ENCODE measurements around the gene TNFSF15.

TNFSF15 gene

DNA sequence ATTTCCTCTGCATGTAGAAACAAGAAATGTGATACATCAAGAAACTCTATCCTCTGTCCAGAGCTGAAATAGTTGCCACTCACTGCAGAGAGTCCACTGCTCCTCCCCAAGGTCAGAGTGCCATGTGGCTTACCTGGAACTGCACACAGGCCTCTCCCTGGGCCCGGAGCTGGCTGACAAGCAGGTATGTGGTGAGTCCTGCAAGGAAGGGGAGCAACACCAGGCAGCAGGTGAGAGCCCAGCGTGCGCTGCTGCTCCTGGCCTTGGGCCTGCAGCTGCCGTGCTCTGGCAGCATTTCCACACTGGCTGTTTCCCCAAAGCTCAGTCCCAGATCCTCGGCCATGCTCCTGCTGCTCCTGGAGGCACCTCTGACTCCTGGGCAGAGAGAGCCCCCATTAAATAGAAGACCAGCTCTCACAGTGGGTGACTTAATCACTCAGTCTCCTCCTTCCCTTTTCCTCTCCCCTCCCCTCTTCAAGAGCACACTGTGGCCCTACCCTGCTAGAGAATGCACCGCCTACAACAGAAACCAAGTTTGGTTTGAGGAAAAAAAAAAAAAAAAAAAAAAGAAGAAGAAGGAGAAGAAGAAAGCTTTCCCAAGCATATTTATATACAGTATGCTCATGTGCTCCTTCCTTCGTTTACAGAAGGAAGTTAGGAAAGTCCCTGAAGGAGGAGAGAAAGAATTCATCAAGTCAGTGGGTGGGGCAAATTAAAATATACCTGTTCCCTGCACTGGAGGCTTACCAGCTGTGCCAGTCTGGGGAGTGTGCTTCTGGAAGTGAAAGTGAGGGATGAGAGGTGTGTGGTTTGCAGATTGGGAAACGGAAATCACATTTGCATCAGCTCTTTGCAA lies at the start of gene TNFSF15:
TNFSF15 (minus strand) TSS at position 370 of the 856 bp plus-strand sequence; CDS start at position 343, 27 bp downstream.
- no peak for DNase-seq (ENCODE audit: low read depth)

- no peak for DNase-seq (ENCODE audit: low read depth)
Observed at GRCh38 chr9:114855488-114855887, 49.6 kb upstream of the TNFSF15 start.

DNA sequence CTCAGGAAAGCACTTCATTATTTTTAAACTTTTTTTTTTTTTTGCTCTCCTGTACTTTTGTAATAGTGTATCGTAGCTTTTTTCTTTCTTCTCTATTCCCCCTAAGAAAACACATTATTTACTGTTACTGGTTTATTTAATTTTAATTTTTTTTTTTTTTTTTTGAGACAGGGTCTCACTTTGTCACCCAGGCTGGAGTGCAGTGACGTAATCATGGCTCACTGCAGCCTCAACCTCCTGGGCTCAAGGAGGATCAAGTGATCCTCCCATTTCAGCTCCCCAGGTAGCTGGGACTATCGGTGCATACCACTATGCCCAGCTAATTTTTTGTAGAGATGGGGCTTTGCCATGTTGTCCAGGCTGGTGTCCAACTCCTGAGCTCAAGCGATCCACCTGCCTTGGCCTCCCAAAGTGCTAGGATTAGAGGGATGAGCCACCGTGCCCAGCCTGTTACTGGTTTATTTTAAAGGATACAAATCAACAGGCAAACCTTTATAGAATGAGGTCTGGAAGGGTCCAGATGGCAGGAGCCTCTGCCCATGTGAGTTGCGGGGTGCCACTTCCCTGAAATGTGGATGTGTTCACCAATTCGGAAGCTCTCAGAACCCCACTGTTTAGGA lies 49.0 kb upstream of the TNFSF15 start:
- DNase-seq (ENCODE audit: low read depth) = no peak

- no peak for DNase-seq (ENCODE audit: low read depth)
Observed at GRCh38 chr9:114853071-114853855, 47.4 kb upstream of the TNFSF15 start.

DNA sequence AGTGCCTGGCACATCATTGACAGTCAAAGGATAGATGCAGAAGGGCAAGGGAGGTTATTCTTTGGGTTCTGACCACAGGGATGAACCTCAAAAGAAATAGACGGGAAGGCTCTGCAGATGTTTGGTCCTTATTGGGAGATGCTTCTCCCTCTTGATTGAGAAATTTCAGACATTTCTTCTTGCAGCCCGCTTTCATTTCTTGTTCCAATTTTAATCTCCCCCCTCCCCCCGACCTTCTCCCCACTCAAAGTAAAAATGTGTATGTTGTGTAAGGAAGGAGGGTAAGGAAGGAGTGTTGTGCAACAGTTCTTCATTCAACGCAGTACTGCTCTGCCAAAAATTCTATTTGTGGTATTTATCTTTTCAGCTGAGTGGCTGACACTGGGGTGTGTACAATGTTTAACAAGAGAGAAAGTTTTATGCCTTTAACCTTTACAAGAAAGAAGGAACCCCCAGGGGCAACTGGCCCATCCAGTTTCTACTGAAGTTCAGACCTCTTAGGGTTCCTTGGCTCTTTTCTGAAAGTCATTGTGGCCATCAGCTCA lies 46.3 kb upstream of the TNFSF15 start:
- no peak for DNase-seq (ENCODE audit: low read depth)

GRCh38 chr9:114851306-114851705 lies 45.5 kb upstream of the TNFSF15 start:
- no peak for DNase-seq (ENCODE audit: low read depth)

DNA sequence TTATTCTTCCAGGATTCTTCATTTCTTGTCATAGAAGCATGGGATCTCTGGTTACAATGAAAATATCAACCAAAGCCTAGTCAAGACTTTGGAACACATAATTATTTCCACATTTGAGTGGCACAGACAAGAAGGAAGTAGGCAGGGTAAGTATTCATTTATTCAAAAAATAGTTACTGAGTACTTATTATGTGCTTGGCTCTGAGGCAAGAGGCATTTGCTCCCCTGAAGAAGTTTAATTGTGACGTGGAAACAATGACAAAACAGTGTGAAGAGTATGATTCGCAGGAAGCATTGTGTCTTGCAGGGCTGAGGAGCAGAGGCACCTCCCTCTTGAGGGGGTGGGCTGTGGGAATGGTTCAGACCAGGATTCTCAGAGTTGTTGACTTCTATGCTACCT lies 45.0 kb upstream of the TNFSF15 start:
- DNase-seq (ENCODE audit: low read depth) = peak; percentile 9

GRCh38 chr9:114849450-114849849 lies 43.6 kb upstream of the TNFSF15 start:
- no peak for DNase-seq (ENCODE audit: low read depth)

GRCh38 chr9:114847492-114848417 lies 41.9 kb upstream of the TNFSF15 start:
- DNase-seq (ENCODE audit: low read depth) = no peak

- no peak for DNase-seq (ENCODE audit: low read depth)
Observed at GRCh38 chr9:114845373-114845772, 39.5 kb upstream of the TNFSF15 start.

GRCh38 chr9:114844766-114845165 lies 38.9 kb upstream of the TNFSF15 start:
- DNase-seq (ENCODE audit: low read depth) = no peak

DNA sequence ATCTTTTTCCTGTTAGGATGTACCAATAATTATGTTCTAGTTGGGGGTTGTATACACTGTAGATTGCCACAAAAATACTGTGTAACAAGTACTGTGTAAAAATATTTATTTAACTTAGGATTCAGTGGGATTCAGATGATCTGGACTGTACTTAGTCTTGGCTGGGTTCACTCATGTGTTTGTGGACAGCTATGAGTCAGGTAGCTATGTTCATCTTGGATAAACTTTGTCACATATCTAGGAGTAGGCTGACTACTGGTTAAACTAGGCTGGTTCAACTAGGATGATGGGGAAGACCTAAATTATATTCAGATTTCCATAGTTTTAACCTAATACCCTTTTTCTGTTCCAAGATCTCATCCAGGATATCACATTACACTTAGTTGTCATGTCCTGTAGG lies 32.1 kb upstream of the TNFSF15 start:
- no peak for DNase-seq (ENCODE audit: low read depth)

DNA sequence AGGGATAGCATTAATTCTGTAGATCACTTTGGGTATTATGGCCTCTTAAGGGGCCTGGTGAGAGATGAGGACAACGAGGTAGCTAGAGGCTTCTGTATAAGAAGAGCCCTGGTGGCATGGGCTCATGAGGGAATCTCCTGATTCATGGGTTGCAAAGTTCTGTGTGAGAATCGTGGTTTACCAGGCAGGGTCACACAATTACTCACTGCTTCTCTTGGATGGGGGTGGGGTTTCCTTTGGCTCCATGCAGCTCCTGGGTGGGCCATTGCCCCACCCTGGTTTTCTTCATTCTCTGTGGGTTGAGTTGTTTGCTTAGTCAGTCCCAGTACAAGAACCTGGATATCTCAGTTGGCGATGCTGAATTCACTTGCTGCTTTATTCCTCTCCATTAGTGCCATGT lies 30.9 kb upstream of the TNFSF15 start:
- DNase-seq (ENCODE audit: low read depth) = no peak

DNA sequence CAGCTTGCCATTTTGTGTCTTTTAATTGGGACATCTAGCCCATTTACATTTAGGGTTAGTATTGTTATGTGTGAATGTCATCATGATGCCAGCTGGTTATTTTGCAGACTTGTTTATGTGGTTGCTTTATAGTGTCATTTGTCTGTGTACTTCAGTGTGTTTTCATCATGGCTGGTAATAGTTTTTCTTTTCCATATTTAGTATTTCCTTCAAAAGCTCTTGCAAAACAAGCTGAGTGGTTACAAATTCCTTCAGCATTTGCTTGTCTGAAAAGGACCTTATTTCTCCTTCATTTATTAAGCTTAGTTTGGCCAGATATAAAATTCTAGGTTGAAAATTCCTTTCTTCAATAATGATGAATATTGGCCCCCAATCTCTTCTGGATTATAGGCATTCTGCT lies 28.5 kb upstream of the TNFSF15 start:
- no peak for DNase-seq (ENCODE audit: low read depth)

DNA sequence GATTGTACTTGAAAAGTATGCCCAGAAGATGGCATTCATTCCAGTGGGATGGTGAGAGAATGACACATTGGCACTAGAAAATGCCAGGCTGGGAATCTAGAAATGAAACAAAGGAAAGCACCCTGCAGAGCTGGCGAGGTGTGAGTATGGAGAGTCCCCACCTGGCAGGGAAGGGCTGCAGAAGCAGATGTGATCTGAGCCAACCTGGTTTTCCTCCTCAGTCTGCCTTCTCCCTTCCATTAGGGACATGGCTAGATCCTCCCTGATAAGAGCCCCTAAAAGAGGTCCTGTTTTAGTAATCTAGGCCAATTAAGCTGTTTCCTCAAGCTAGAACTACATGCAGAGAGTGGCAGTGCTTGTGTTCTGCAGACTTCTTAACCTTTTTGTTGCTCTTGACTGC lies 24.7 kb upstream of the TNFSF15 start:
- DNase-seq (ENCODE audit: low read depth) = no peak

GRCh38 chr9:114829574-114830440 lies 24.0 kb upstream of the TNFSF15 start:
- no peak for DNase-seq (ENCODE audit: low read depth)

DNA sequence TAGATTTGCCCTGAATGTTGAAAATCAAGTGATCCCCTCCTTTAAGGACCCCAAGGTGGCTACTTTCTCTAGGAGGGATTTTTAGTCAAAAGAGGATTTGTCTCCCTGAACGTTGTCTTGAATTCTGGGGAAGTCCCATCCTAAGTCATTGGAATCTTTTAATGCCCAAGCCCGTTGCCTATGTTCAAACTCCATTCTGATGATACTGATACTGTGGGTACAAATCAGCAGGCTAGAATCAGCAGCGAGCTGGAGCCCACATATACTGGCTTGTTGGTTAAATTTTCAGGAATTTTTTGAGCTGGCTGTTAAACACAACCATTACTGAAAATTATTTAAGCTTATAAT lies 22.4 kb upstream of the TNFSF15 start:
- no peak for DNase-seq (ENCODE audit: low read depth)

DNA sequence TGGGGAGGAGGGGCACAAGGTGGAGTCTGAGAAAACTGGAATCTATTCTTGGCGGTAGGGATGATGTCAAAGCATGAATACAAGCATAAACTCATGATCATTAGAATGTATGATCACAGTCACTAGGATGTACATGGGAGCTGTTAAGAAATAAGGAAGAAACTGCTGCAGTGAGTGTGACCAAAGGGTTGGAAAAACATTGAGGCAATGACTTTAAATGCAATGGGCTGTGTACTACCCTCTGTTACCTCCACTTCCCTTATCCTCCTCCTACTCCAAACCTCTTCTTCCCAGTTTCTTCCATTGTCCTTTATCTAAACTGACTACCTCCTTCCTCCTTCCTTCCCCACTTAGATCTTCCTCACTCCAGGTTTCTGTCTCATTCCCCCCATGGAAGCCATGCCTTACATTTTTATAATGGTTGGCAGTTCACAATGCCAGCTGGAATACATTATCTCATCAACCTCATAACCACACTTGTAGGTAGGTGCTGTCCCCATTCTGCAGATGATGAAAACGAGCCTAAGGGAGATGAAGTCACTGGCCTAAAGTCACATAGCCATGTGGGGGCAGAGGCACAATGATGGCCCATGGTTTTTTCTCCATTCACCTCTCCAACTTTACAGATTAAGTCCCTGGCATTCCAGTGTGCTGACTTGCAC lies 21.9 kb upstream of the TNFSF15 start:
- DNase-seq (ENCODE audit: low read depth) = no peak

GRCh38 chr9:114826431-114826830 lies 20.6 kb upstream of the TNFSF15 start:
- DNase-seq (ENCODE audit: low read depth) = no peak

Measured in stimulated activated CD4-positive, alpha-beta T cell treated with anti-CD3 and anti-CD28 coated beads, Interleukin-2, amount 100 ng/mL, for 4 hours (primary cell).